Measurements from ENCODE around the gene SPIRE1. TPM values are rescaled to one million over a fixed set of nuclear protein-coding genes. Genes with fewer than 3 reads are reported as not detected.

Gene SPIRE1
- total RNA-seq, 2 experiments from 2014 or later, result 0.19 to 2.4 TPM

DNA sequence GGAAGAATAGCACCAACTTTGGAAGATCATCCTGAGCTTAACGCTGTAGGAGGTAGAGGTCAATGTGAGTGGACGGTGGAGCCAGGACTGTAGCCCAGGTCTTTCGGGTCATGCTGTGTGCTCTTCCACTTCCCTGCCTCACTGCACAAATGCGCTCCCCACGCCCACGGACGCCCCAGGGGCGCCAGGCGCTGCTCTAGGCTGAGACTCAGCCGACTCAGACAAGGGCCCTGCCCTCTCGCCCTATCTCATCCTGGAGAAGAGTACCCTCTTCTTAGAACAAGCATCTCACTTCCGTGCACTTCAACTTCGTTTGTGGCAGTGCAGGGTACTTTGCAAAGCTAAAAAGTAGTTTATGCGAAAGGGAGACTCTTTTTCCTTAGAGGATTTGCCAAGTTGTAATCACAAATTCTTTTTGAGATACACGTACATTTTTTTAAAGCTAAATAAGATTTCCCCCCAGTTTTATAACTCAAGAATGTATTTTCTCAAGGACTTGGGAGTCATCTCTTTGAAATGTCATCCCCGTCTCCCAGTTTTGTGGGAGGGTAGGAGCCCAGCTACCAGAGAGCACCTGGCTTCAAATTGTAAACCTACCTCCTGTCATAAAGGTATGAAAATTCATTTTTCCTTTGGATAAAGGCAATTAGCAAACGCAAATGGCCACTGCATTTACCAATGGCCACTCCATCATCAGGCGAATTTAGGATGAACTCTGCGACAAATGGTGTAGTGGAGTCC, 251.4 kb downstream of the SPIRE1 start:
- DNase-seq (ENCODE audit: low spot score), result no peak

GRCh38 chr18:12405066-12405465, 252.8 kb downstream of the SPIRE1 start:
- intact Hi-C loops (cut with micrococcal nuclease; ENCODE audit: unreplicated experiment), result loop anchor here (5.0 kb wide), 1 partner anchor 542 kb away; the partner anchor contains the start of gene SEH1L
- no TSS peak for BruUV-seq (replicated peaks)
- Histone ChIP-seq H3K4me2 (ENCODE audit: low read length) (no peak overlapping the region), H3K36me3 (ENCODE audit: insufficient read depth, low read length) (peaks cover 2% of the 10 kb centered on the region; the same call in 1 of the 2 replicates), H3K79me2 (ENCODE audit: insufficient read depth, low read depth, low read length) (peaks cover 18% of the 10 kb centered on the region), H3K4me1 (ENCODE audit: insufficient read depth, low read length, poor library complexity, severe bottlenecking) (peaks cover 25% of the 10 kb centered on the region), H2AFZ (ENCODE audit: low read length) (no peak overlapping the region), H3K4me3 (ENCODE audit: low read depth, low read length, poor library complexity, severe bottlenecking) (no peak overlapping the region), H3K27ac (ENCODE audit: low read depth, low read length, poor library complexity, severe bottlenecking) (no peak overlapping the region), H3K9me3 (ENCODE audit: low read length) (no peaks in the 10 kb centered on the region), H4K20me1 (ENCODE audit: insufficient read depth, low read length) (no peaks in the 10 kb centered on the region), H3K9me2 (ENCODE audit: insufficient read depth, low read length) (no peaks in the 10 kb centered on the region)
- ChIA-PET POLR2A (interaction anchor here (0.6 to 1.0 kb wide), 2 partner anchors 20 to 26 kb away, joined by 3 to 5 read pairs; no protein-coding TSS in a partner anchor), CTCF (ENCODE audit: unreplicated experiment) (interaction anchor here (1.3 to 1.4 kb wide), 2 partner anchors 14 kb away, joined by 3 to 5 read pairs; no protein-coding TSS in a partner anchor)
- no peak for TF ChIP-seq CTCF (conservative IDR thresholded peaks at IDR 0.05; ENCODE audit: low read length)
- DNase-seq (ENCODE audit: low spot score), result no peak

More for the DNA sequence above, 251.4 kb downstream of the SPIRE1 start:
- H3K79me2 ChIP-seq (ENCODE audit: insufficient read depth, low read depth, low read length), result peaks cover 27% of the 10 kb centered on the region
- intact Hi-C loops (cut with micrococcal nuclease; ENCODE audit: unreplicated experiment), result loop anchor here (1.0 to 5.0 kb wide), 3 partner anchors 29 to 541 kb away; partner anchors contain the start of genes AFG3L2, CEP76 and SEH1L
- no peaks in the 10 kb centered on the region for H3K9me2 ChIP-seq (ENCODE audit: insufficient read depth, low read length)
- no TSS peak for BruUV-seq (replicated peaks)
- H3K4me1 ChIP-seq (ENCODE audit: insufficient read depth, low read length, poor library complexity, severe bottlenecking), result peaks cover 28% of the 10 kb centered on the region
- ChIA-PET CTCF (ENCODE audit: unreplicated experiment) (interaction anchor here (0.6 to 1.3 kb wide), 2 partner anchors 13 to 15 kb away, joined by 3 to 5 read pairs; no protein-coding TSS in a partner anchor), POLR2A (interaction anchor here (0.7 to 2.8 kb wide), 2 partner anchors 12 to 30 kb away, joined by 3 to 19 read pairs; partner anchors contain the start of gene AFG3L2)
- H3K4me3 ChIP-seq (ENCODE audit: low read depth, low read length, poor library complexity, severe bottlenecking), result no peak overlapping the region
- peak overlapping the region; percentile 3; the same call in 1 of the 2 replicates for H3K4me2 ChIP-seq (ENCODE audit: low read length)
- TF ChIP-seq EZH2phosphoT487 (IDR thresholded peaks at IDR 0.05; ENCODE audit: borderline replicate concordance, low read depth, low read length) (no peak), CTCF (conservative IDR thresholded peaks at IDR 0.05; ENCODE audit: low read length) (no peak)
- no peak overlapping the region for H3K27ac ChIP-seq (ENCODE audit: low read depth, low read length, poor library complexity, severe bottlenecking)
- no peak overlapping the region for H2AFZ ChIP-seq (ENCODE audit: low read length)
- peaks cover 8% of the 10 kb centered on the region; the same call in 1 of the 2 replicates for H3K36me3 ChIP-seq (ENCODE audit: insufficient read depth, low read length)
- H4K20me1 ChIP-seq (ENCODE audit: insufficient read depth, low read length), result no peaks in the 10 kb centered on the region
- no peaks in the 10 kb centered on the region for H3K9me3 ChIP-seq (ENCODE audit: low read length)
